ENCODE results near the gene ACTL10. TPM values are rescaled to one million over a fixed set of nuclear protein-coding genes. Genes with fewer than 3 reads are reported as not detected.
A peak's percentile ranks its signal among the peaks of the same experiment; 100 is the strongest.

ACTL10 gene
- total and polyA plus RNA-seq, 2 donors = 0.95 to 2.5 TPM

DNA sequence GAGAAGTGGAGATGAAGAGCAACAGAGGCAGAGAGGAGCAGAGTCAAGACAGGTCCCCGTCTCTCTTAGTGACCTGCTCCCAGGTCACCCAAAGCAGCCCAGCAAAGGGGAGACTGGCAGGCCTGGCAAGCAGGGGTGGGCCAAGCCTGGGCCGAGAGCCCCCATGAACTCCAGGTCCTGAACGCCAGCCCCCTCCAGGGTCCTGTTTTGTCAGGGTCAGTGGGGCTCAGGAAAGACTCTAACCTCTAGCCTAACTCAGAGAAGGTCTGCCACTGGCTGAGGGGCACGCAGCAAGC is 6.3 kb downstream of the ACTL10 start:
- peak overlapping the region; percentile 78 for H3K4me3 ChIP-seq (ENCODE audit: low read depth, low read length)
- H3K36me3 ChIP-seq (ENCODE audit: insufficient read depth) = no peaks in the 10 kb centered on the region
- no peaks in the 10 kb centered on the region for H3K4me1 ChIP-seq (ENCODE audit: insufficient read depth)
- DNase-seq (ENCODE audit: extremely low spot score) = no peak
- no peak overlapping the region for H3K27ac ChIP-seq (ENCODE audit: low read depth)
- 68% methylated on average over 4 of the region's 4 CpGs for WGBS

DNA sequence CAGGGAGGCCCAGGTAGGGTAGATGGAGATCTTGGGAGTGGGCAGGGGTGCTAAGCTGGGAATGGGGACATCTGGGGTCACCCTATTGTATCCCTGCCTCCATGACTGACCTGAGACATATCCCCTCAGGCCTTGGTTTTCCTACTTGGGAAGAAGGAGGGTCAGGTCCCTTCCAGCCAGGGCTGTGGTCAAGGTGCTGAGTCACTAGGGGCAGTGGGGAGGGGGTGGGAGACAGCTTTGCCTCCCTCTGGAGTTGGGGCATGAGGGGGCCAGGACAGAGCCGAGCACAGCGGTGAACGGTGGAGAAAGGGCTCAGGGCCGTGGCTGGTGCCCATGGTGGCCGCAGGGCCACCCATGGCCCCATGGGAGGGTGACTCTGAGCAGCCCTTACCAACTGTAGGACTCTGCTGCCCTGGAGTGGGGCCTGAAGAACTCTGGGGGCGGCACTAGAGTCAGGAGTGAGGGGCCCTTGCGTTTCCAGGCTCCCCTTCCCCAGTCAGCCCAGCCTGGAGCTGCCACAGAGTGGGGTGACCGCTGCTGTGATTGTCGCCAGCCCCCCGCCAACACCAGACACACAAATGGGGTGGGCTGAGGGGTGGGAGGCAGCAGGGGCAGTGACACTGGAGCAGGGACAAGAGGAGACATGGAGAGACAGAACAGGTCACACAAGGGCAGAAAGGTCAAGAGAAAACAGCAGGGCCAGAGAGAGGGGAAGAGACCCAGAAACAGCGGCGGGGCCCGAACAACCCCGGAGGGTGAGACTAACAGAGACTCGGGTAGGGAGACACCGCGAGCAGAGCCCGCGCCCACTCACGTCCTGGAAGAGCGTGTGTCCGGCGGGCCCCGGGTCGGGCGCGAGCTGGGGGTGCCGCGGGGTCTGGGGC is 6.9 kb downstream of the ACTL10 start:
- DNase-seq (ENCODE audit: extremely low spot score) = no peak
- 16% methylated on average over 29 of the region's 29 CpGs for WGBS
- Histone ChIP-seq H3K4me1 (ENCODE audit: insufficient read depth) (no peaks in the 10 kb centered on the region), H3K4me3 (ENCODE audit: low read depth, low read length) (peak overlapping the region; percentile 78), H3K27ac (ENCODE audit: low read depth) (no peak overlapping the region), H3K36me3 (ENCODE audit: insufficient read depth) (no peaks in the 10 kb centered on the region)

DNA sequence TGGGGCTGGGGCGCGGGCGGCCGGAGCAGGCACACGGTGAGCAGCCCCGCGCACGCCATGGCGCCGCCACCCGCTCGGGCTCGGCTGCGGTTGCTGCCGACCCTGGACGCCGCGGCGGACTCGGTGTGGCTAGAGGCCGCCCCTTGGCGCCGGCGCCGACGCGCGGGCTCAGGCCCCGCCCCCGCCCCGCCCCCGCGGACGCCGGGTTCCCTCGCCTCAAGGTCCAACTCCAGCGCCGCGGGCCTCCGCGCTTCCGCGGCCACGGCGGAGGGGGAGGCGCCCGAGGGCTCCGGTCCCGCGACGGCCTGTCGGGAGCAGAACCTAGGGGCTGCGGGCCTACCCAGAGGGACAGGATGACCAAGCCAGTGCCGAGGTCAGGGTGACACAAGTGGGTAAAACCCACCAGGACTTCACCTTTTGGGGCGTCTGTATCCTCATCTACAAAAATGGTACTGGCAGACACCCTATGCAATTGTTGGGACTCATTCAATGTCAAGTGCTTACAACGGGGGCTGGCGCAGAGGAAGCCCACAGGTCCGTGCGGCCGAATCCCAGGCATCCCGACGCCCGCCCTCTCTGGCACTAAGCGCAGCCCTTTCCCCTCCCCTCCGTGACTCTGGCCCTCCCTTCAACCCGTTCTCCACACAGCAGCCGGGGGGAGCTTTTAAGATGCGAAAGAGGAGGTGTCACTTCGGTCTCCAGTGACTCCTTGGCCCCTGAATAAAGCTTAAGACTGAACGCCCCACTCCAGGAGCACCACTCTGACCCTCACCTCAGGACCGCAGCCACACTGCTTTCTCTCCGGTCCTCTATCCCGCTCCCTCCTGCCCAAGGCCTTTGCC is 7.8 kb downstream of the ACTL10 start, which contains the start of gene NECAB3:
NECAB3 (minus strand) TSS at position 135 of the 842 bp plus-strand sequence; CDS start at position 59, 76 bp downstream.
- Histone ChIP-seq H3K4me3 (ENCODE audit: low read depth, low read length) (peak within 1 kb of the TSS; percentile 78), H3K27ac (ENCODE audit: low read depth) (peak within 1 kb of the TSS; percentile 85), H3K36me3 (ENCODE audit: insufficient read depth) (no peaks in the 10 kb centered on the region), H3K4me1 (ENCODE audit: insufficient read depth) (no peaks in the 10 kb centered on the region)
- DNase-seq (ENCODE audit: extremely low spot score) = no peak
- WGBS = 3% methylated on average over 73 of the region's 73 CpGs

DNA sequence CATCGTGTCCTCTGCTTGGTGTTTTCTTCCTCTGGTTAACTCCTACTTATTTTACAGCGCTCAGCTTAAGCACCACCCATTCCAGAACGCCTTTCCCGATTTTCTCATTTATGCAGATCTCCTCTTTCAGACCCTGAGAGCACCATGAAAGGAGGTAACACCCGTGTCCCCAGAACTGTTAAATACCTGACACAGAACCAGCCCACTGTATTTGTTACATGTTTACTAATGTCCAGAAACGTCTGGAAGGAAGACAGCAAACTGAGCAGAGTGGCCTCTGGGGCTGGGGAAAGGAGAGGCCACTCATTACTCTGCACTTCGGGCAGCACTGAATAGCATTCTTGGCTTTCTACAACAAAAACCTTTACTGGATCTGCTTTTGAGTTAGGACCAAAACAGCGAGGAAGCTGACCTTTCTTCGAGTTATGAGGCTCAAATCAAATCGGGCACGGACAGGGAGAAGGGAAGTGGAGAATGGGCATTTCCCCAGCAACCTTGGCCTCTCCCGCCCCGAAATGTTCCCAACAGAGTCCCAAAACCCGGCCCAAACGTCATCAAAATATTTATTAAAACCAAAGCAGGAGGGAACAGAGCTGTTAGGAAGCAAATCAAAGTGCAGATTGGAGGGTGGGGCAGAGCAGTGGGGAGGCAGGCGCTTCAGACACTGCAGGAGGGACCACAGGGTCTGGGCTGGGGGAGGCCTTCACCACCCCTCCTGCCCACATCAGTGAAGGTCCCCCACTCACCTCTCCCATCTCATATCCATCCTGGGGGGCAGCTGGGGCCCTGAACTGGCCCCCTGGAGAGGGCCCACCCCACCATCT is 8.6 kb downstream of the ACTL10 start:
- peak overlapping the region; percentile 77 for H3K27ac ChIP-seq (ENCODE audit: low read depth)
- no peaks in the 10 kb centered on the region for H3K4me1 ChIP-seq (ENCODE audit: insufficient read depth)
- WGBS = 24% methylated on average over 16 of the region's 16 CpGs
- DNase-seq (ENCODE audit: extremely low spot score) = no peak
- H3K36me3 ChIP-seq (ENCODE audit: insufficient read depth) = no peaks in the 10 kb centered on the region
- no peak overlapping the region for H3K4me3 ChIP-seq (ENCODE audit: low read depth, low read length)

DNA sequence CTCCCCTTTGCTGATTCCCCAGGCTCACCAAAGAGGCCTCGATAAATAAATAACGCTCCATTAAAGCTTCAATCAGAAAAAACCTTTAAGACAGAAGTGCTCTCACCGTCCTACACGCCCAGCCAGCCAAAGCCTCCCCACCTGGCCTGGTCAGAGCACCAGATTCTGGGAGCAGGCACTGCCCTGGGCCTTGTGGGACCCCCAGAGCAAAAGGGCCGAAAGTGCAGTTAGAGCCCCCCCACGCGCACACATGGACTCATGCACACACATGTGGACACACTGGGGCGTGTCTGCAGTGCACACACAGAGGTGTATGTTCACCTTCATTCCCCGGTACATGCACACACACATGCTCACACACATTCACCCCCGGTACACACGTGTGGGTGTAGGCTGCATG is 9.4 kb downstream of the ACTL10 start:
- WGBS = 90% methylated on average over 11 of the region's 11 CpGs
- peak overlapping the region; percentile 77 for H3K27ac ChIP-seq (ENCODE audit: low read depth)
- no peaks in the 10 kb centered on the region for H3K4me1 ChIP-seq (ENCODE audit: insufficient read depth)
- no peaks in the 10 kb centered on the region for H3K36me3 ChIP-seq (ENCODE audit: insufficient read depth)
- DNase-seq (ENCODE audit: extremely low spot score) = no peak
- no peak overlapping the region for H3K4me3 ChIP-seq (ENCODE audit: low read depth, low read length)

DNA sequence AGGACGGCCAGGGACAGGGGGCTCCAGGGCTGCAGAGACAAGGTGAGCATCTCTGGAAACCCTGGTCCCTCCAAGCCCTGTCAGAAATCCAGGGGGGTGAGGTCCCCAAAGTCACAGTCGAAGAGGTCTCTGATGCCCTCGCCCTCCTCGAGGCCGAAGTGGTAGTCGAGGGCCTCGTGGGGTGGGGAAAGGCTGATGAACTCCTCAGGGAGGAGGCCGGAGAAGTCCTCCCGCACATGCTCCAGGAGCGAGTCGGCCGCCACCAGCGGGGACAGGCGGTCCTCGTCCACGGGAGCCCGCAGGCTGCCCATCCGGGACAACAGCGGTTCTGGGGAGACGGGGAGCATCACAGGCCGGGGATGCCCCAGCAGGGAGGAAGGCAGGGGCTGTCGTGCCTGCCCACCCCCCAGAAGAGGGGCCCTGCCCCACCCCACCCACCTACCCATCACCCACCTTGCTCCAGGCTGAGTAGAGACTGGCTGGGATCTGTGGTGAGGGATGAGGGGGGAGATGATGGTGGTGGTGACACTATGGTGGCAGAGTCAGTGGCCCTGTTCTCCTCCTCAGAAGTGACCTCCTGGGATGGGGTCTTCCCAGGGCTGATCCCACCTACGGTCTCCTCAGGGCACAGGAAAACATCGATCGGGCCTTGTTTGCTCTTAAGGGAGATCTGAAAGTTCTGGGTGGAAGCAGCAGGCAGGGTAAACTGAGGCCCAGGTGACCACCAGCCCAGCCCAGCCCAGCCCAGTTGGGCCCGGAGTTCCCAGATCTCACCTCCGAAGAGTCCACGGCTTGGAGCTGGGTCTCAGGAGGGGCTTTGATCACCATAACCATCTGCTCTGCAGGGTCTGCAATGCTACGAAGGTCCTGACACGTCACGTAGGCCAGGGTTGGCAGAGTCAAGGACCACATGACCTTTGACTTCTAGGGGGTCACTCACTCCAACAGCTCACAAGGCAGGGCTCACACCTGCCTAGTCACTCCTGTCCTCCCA is 10.2 kb downstream of the ACTL10 start:
- H3K4me3 ChIP-seq (ENCODE audit: low read depth, low read length) = no peak overlapping the region
- no peaks in the 10 kb centered on the region for H3K4me1 ChIP-seq (ENCODE audit: insufficient read depth)
- H3K36me3 ChIP-seq (ENCODE audit: insufficient read depth) = no peaks in the 10 kb centered on the region
- DNase-seq (ENCODE audit: extremely low spot score) = no peak
- H3K27ac ChIP-seq (ENCODE audit: low read depth) = no peak overlapping the region
- 94% methylated on average over 31 of the region's 31 CpGs for WGBS

DNA sequence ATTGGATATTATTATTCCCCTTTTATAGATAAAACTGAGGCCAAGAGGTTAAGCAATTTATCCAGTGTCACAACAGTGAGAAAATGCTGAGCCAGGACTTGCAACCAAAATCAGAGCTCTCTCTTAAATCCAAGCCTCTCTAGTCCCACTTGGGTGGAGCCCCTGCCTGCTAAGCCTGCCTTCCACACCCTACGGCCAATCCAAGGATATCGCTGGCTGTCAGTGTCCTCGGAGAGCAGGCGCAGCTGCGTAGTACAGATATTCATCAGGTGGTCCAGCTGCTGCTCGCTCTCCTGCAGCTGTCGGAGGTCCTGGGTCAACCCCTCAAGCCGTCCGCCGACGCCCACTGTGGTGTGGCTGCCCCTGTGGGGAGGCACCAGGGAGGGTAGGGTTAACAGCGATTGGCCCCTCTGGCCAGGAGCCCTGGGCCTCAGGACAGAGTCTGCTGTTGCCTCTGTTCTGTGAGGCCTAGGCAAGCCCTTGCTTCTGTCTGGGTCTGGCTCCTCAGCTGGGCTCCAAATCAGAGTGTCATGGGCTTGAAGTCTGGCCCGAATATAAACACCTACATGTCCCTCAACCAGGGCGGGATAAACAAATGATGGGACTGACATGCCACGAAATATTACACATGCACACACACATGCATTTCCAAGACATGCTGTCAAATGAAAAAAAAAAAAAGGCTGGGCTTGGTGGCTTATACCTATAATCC is 11.4 kb downstream of the ACTL10 start:
- Histone ChIP-seq H3K36me3 (ENCODE audit: insufficient read depth) (no peaks in the 10 kb centered on the region), H3K4me3 (ENCODE audit: low read depth, low read length) (no peak overlapping the region), H3K27ac (ENCODE audit: low read depth) (no peak overlapping the region), H3K4me1 (ENCODE audit: insufficient read depth) (no peaks in the 10 kb centered on the region)
- DNase-seq (ENCODE audit: extremely low spot score) = no peak
- WGBS = 57% methylated on average over 15 of the region's 15 CpGs

DNA sequence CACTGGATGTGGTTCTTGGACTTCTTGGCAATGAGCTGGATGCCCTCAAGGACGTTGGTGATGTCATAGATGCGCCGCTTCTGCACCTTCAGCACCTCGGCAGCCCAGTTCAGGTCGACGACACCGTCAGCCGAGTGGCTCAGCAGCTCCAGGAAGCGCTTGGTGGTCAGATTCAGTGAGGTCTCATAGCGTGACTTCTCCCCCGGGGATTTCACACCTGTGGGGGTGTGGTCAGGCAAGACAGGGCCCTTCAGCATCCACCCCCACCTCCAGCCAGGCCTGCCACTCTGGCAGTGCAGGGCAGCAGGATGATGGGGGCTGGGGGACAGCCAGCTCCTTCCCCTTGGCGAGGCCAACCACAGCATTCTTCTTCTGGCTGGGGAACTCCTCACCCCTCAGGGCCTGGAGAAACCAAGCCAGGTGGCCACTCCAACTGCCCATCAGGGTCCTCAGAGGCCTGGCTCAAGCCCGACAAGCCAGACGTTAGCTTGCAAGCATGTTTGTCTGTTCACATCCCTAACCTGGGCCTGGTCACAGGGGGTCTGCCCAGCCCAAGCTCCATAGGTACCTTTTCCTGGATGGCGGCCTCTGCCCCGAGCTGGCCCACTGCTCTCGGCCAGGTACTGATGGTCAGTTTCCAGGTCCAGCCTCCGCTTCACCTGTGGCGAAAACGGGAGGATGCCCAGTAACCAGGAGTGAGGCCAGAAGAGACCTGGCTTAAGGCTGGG is 13.2 kb downstream of the ACTL10 start:
- Histone ChIP-seq H3K4me3 (ENCODE audit: low read depth, low read length) (no peak overlapping the region), H3K4me1 (ENCODE audit: insufficient read depth) (peaks cover 2% of the 10 kb centered on the region), H3K27ac (ENCODE audit: low read depth) (no peak overlapping the region), H3K36me3 (ENCODE audit: insufficient read depth) (no peaks in the 10 kb centered on the region)
- WGBS = 89% methylated on average over 20 of the region's 20 CpGs
- DNase-seq (ENCODE audit: extremely low spot score) = no peak

DNA sequence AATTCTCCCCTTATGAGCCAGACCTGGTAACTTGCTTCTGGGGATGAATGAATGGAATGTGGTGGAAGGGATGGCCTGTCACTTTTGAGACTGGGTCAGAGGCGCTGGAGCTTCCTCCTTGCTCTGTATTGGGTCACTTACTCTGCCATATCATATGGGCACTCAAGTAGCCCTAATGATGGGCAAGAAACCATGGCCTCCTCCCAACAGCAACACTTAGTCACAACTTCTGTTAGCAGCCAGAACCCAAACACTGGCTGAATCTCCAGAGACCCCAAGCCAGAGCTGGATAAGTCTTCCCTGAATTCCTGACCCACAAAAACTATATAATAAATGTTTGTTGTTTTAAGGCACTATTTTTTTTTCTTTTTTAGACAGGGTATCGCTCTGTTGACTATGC is 13.9 kb downstream of the ACTL10 start:
- Histone ChIP-seq H3K27ac (ENCODE audit: low read depth) (no peak overlapping the region), H3K4me1 (ENCODE audit: insufficient read depth) (peaks cover 2% of the 10 kb centered on the region), H3K4me3 (ENCODE audit: low read depth, low read length) (no peak overlapping the region), H3K36me3 (ENCODE audit: insufficient read depth) (no peaks in the 10 kb centered on the region)
- DNase-seq (ENCODE audit: extremely low spot score) = no peak
- 89% methylated on average over 2 of the region's 2 CpGs for WGBS

DNA sequence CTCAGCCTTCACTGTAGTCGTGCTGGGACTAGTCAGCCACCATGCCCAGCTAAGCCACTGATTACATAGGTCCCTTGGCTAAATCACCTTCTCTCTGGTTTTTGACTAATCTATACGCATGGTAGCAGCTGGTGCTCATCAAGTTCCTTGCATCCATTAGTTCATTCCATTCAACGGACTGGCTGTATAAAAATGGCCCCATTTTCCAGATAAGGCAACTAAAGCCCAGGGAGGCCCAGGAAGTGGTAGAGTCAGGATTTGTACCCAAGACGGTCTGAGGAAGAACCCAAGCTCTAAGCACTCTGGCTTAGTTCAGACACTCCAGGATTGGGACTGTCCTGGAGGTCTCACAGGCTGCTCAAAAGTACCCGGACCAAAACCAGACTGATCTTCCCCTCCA is 14.5 kb downstream of the ACTL10 start:
- H3K27ac ChIP-seq (ENCODE audit: low read depth) = no peak overlapping the region
- 84% methylated on average over 5 of the region's 5 CpGs for WGBS
- H3K36me3 ChIP-seq (ENCODE audit: insufficient read depth) = no peaks in the 10 kb centered on the region
- H3K4me1 ChIP-seq (ENCODE audit: insufficient read depth) = peaks cover 2% of the 10 kb centered on the region
- H3K4me3 ChIP-seq (ENCODE audit: low read depth, low read length) = no peak overlapping the region
- DNase-seq (ENCODE audit: extremely low spot score) = no peak

DNA sequence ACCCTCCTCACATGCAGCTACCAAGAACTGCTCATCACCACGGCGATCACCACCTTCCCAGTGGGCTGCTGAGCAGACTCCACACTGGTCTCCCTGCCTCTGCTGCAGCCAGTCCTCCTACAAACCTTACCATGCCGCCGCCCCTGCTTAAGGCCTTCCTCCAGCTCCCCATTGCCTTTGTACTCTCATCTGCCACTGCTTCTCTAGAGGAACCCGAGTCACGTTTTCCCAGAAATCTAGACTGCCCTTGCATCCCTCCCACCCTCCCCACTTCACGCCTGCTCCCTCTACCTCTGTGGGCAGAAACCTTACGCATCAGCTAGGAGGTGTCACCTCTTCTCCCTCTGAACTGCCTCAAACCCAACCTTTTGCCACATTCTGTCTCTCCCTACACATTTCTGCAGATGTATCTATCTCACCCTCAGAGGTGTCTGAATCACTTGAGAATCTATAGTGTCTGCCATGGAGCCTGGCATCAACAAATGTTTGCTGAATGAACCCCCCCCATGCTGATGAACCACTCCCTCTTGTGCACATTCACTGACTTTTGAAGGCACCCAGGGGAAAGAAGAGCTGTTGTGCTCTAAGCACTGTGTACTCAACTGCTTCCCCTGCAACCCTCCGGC is 15.1 kb downstream of the ACTL10 start:
- H3K4me1 ChIP-seq (ENCODE audit: insufficient read depth) = peaks cover 2% of the 10 kb centered on the region
- H3K36me3 ChIP-seq (ENCODE audit: insufficient read depth) = no peaks in the 10 kb centered on the region
- H3K4me3 ChIP-seq (ENCODE audit: low read depth, low read length) = no peak overlapping the region
- no peak for DNase-seq (ENCODE audit: extremely low spot score)
- H3K27ac ChIP-seq (ENCODE audit: low read depth) = no peak overlapping the region
- WGBS = 85% methylated on average over 9 of the region's 9 CpGs
